HepG2 (cell line): ENCODE measurements around the gene HSPA1B. TPM values are rescaled to one million over a fixed set of nuclear protein-coding genes. Genes with fewer than 3 reads are reported as not detected.

ENCODE experiments used
- ELF3 ChIP-seq: IDR thresholded peaks from 2 replicates; pipeline ENCODE4 v1.6.1; 2016; ENCODE audit warnings: missing genetic modification reagents, missing compliant biosample characterization
- FOXP1 ChIP-seq, 2 experiments: fragments of 450-650 bp in 1 of 2; IDR thresholded peaks; 2 replicates each; pipeline ENCODE4 v1.6.1; 2017 to 2018; ENCODE audit warnings: antibody characterized with exemption in 1 of 2
- HMGXB4 ChIP-seq, 2 experiments: sonication (generic) in 1 of 2; formaldehyde crosslinking in 1 of 2; IDR thresholded peaks; 2 replicates each; pipeline versions ENCODE4 v1.4.0 to v1.6.1; 2018 to 2020; ENCODE audit warnings: missing genetic modification reagents in 2 of 2, borderline replicate concordance in 1 of 2, low read depth in 1 of 2, mild to moderate bottlenecking in 1 of 2, missing biosample characterization in 1 of 2
- MEF2D ChIP-seq: sonication (generic); formaldehyde crosslinking; IDR thresholded peaks from 2 replicates; pipeline ENCODE4 v1.5.1; 2020; ENCODE audit warnings: mild to moderate bottlenecking, missing genetic modification reagents
- NFKB2 ChIP-seq: sonication (generic); formaldehyde crosslinking; IDR thresholded peaks from 2 replicates; pipeline ENCODE4 v1.4.0; 2020; ENCODE audit warnings: missing genetic modification reagents, borderline replicate concordance
- TRAFD1 ChIP-seq: sonication (generic); formaldehyde crosslinking; IDR thresholded peaks from 2 replicates; pipeline ENCODE4 v1.5.1; 2020; ENCODE audit warnings: missing genetic modification reagents, mild to moderate bottlenecking, borderline replicate concordance
- USF2 ChIP-seq, 2 experiments: sonication (generic) in 1 of 2; formaldehyde crosslinking in 1 of 2; IDR thresholded peaks; 2 replicates each; pipeline versions ENCODE4 v1.5.1 to v1.6.1; 2011 to 2020; ENCODE audit warnings: borderline replicate concordance in 1 of 2, low read depth in 1 of 2, low read length in 1 of 2, mild to moderate bottlenecking in 1 of 2, missing genetic modification reagents in 1 of 2, moderate library complexity in 1 of 2
- ZBTB44 ChIP-seq: sonication (generic); formaldehyde crosslinking; IDR thresholded peaks from 2 replicates; pipeline ENCODE4 v1.4.0; 2020; ENCODE audit warnings: missing genetic modification reagents
- ZIK1 ChIP-seq: sonication (generic); formaldehyde crosslinking; IDR thresholded peaks from 2 replicates; pipeline ENCODE4 v1.5.0; 2020; ENCODE audit warnings: mild to moderate bottlenecking, low read depth, missing genetic modification reagents, borderline replicate concordance
- ZNF282 ChIP-seq: fragments of 450-650 bp; IDR thresholded peaks from 2 replicates; pipeline ENCODE4 v1.6.1; 2018; ENCODE audit not compliant: partially characterized antibody
- ZNF33B ChIP-seq: sonication (generic); formaldehyde crosslinking; IDR thresholded peaks from 2 replicates; pipeline ENCODE4 v1.5.1; 2020; ENCODE audit warnings: mild to moderate bottlenecking, missing genetic modification reagents
- ZNF552 ChIP-seq: sonication (generic); formaldehyde crosslinking; IDR thresholded peaks from 2 replicates; pipeline ENCODE4 v1.9.0; 2022; ENCODE audit warnings: missing genetic modification reagents, mild to moderate bottlenecking, borderline replicate concordance
- ZNF784 ChIP-seq: sonication (generic); formaldehyde crosslinking; IDR thresholded peaks from 2 replicates; pipeline ENCODE4 v1.5.1; 2020; ENCODE audit warnings: missing genetic modification reagents, mild to moderate bottlenecking, borderline replicate concordance
- polyA plus RNA-seq, 8 experiments: library from polyadenylated mRNA; depleted of rRNA in 3 of 8; stranded (reverse) in 7 of 8; unstranded in 1 of 8; fragments of >200 nt; fragmentation: Illumina TruSeq in 4 of 8; extraction: Trizol in 4 of 8; gene quantifications; 2 replicates each; pipeline versions ENCODE4 v1.2.1 to v1.2.3, GENCODE V29; 2011 to 2016; ENCODE audit warnings: low read depth in 4 of 8, missing spikeins in 1 of 8, mixed read lengths in 1 of 8; ENCODE audit not compliant: insufficient read depth in 1 of 8
- total RNA-seq, 5 experiments: library from RNA; depleted of rRNA; stranded (reverse); fragments of >200 nt; fragmentation: Illumina TruSeq; extraction: Trizol; gene quantifications; 2 replicates each; pipeline ENCODE4 v1.2.3, GENCODE V29; 2016; ENCODE audit warnings: low read depth in 1 of 5
- TF ChIP-seq, protein P1 (sequence below): sonication (generic); formaldehyde crosslinking; IDR thresholded peaks from 2 replicates; pipeline ENCODE4 v1.8.0; 2022; ENCODE audit warnings: mild to moderate bottlenecking, missing genetic modification reagents, moderate library complexity

HSPA1B gene
- total and polyA plus RNA-seq, 2 of the 13 experiments (the other 11 are each of a cell fraction or from before 2014, with no cell fraction given): 26.0 to 186 TPM

DNA sequence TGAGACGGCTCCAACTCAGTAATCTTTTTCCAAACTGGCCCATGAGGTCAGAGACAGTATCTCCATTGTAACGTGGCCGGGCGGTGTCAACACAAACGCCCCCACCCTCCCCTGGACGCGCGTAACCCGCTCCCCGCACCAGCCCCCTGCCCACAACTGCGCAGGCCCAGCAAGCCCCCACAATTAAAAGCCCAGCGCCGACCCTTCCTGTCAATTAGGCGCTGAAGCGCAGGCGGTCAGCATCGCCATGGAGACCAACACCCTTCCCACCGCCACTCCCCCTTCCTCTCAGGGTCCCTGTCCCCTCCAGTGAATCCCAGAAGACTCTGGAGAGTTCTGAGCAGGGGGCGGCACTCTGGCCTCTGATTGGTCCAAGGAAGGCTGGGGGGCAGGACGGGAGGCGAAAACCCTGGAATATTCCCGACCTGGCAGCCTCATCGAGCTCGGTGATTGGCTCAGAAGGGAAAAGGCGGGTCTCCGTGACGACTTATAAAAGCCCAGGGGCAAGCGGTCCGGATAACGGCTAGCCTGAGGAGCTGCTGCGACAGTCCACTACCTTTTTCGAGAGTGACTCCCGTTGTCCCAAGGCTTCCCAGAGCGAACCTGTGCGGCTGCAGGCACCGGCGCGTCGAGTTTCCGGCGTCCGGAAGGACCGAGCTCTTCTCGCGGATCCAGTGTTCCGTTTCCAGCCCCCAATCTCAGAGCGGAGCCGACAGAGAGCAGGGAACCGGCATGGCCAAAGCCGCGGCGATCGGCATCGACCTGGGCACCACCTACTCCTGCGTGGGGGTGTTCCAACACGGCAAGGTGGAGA lies 12.3 kb upstream of the HSPA1B start, which contains the start of the genes HSPA1A and HSPA1L (continued):
- TF ChIP-seq FOXP1 (IDR thresholded peaks at IDR 0.05): no peak
- no peak for TF ChIP-seq FOXP1 (CRISPR knock-in tag; IDR thresholded peaks at IDR 0.05)
- TF ChIP-seq NFKB2: peak; percentile 28; the same call in 1 of the 2 replicates
- TF ChIP-seq, protein P1, sequence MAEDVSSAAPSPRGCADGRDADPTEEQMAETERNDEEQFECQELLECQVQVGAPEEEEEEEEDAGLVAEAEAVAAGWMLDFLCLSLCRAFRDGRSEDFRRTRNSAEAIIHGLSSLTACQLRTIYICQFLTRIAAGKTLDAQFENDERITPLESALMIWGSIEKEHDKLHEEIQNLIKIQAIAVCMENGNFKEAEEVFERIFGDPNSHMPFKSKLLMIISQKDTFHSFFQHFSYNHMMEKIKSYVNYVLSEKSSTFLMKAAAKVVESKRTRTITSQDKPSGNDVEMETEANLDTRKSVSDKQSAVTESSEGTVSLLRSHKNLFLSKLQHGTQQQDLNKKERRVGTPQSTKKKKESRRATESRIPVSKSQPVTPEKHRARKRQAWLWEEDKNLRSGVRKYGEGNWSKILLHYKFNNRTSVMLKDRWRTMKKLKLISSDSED (CRISPR knock-in tag): no peak
- no peak for TF ChIP-seq ZIK1 (CRISPR knock-in tag)
- no peak for TF ChIP-seq ZNF282
- TF ChIP-seq USF2 (IDR thresholded peaks at IDR 0.05; ENCODE audit: low read depth, low read length): no peak
- TF ChIP-seq USF2 (CRISPR knock-in tag; IDR thresholded peaks at IDR 0.05; ENCODE audit: borderline replicate concordance): no peak
- TF ChIP-seq MEF2D (CRISPR knock-in tag): no peak
- no peak for TF ChIP-seq HMGXB4 (CRISPR knock-in tag; IDR thresholded peaks at IDR 0.05; ENCODE audit: borderline replicate concordance in 1 of 2, low read depth in 1 of 2)
- 0 out of 2 replicates have a peak, but pooled peaks have one; percentile 40 for TF ChIP-seq ZBTB44 (CRISPR knock-in tag)
- 0 out of 2 replicates have a peak, but pooled peaks have one; percentile 39 for TF ChIP-seq TRAFD1 (CRISPR knock-in tag)
- 0 out of 2 replicates have a peak, but pooled peaks have one; percentile 28 for TF ChIP-seq ZNF552
- TF ChIP-seq ZNF33B: 0 out of 2 replicates have a peak, but pooled peaks have one; percentile 77
- TF ChIP-seq ZNF784 (CRISPR knock-in tag): 0 out of 2 replicates have a peak, but pooled peaks have one; percentile 27
- peak; percentile 58; the same call in 1 of the 2 replicates for TF ChIP-seq ELF3 (CRISPR knock-in tag)
